Measurements from ENCODE around the gene CD40LG.

CD40LG gene

GRCh38 chrX:136647677-136648360, at the start of gene CD40LG:
Gene CD40LG (plus strand): TSS chrX:136648158. CDS start chrX:136648249, 91 bp downstream.
- TF ChIP-seq CTCF (IDR thresholded peaks at IDR 0.05; ENCODE audit: extremely low read depth, insufficient read depth, missing control alignments), result no peak
- in situ Hi-C loops (cut with MboI; ENCODE audit: low pct_unique_long_range_greater_than_20kb, low sequenced_read_pairs, unreplicated experiment), result no loop called here

GRCh38 chrX:136598631-136599030, 49.3 kb upstream of the CD40LG start:
- no peak for DNase-seq (ENCODE audit: low spot score)
- in situ Hi-C loops (cut with MboI; ENCODE audit: low pct_unique_long_range_greater_than_20kb, low sequenced_read_pairs, unreplicated experiment), result no loop called here
- no peak for TF ChIP-seq CTCF (IDR thresholded peaks at IDR 0.05; ENCODE audit: extremely low read depth, insufficient read depth, missing control alignments)

More at GRCh38 chrX:136647677-136648360, at the start of gene CD40LG:
- DNase-seq (ENCODE audit: low spot score), result no peak

- no peak for DNase-seq (ENCODE audit: low spot score)
- no peak for TF ChIP-seq CTCF (IDR thresholded peaks at IDR 0.05; ENCODE audit: extremely low read depth, insufficient read depth, missing control alignments)
Observed at GRCh38 chrX:136600059-136600458, 47.9 kb upstream of the CD40LG start.

DNA sequence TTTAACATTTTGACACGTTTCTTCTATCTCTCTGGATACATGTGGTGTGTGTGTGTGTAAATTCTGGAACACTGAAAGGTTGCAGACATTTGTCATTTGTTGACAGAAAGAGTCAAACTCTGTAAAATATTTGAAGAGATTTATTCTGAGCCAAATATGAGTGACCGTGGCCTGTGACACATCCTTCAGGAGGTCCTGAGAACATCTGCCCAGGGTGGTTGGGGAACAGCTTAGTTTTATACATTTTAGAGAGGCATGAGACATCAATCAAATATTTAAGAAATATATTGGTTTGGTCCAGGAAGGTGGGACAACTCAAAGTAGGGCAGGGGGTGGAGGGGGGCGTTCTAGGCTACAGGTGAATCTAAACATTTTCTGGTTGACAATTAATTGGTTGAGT, 40.7 kb upstream of the CD40LG start:
- no peak for DNase-seq (ENCODE audit: low spot score)
- in situ Hi-C loops (cut with MboI; ENCODE audit: low pct_unique_long_range_greater_than_20kb, low sequenced_read_pairs, unreplicated experiment), result loop anchor here (10.0 kb wide), 1 partner anchor 88 kb away; no protein-coding TSS in a partner anchor
- TF ChIP-seq CTCF (IDR thresholded peaks at IDR 0.05; ENCODE audit: extremely low read depth, insufficient read depth, missing control alignments), result no peak

More at GRCh38 chrX:136600059-136600458, 47.9 kb upstream of the CD40LG start:
- in situ Hi-C loops (cut with MboI; ENCODE audit: low pct_unique_long_range_greater_than_20kb, low sequenced_read_pairs, unreplicated experiment), result loop anchor here (10.0 kb wide), 1 partner anchor 95 kb away; no protein-coding TSS in a partner anchor

GRCh38 chrX:136608295-136608933, 39.5 kb upstream of the CD40LG start:
- in situ Hi-C loops (cut with MboI; ENCODE audit: low pct_unique_long_range_greater_than_20kb, low sequenced_read_pairs, unreplicated experiment), result loop anchor here (10.0 kb wide), 1 partner anchor 86 kb away; no protein-coding TSS in a partner anchor
- no peak for DNase-seq (ENCODE audit: low spot score)
- peak; percentile 33 for TF ChIP-seq CTCF (IDR thresholded peaks at IDR 0.05; ENCODE audit: extremely low read depth, insufficient read depth, missing control alignments)

GRCh38 chrX:136616987-136617685, 30.8 kb upstream of the CD40LG start:
- in situ Hi-C loops (cut with MboI; ENCODE audit: low pct_unique_long_range_greater_than_20kb, low sequenced_read_pairs, unreplicated experiment), result no loop called here
- TF ChIP-seq CTCF (IDR thresholded peaks at IDR 0.05; ENCODE audit: extremely low read depth, insufficient read depth, missing control alignments), result no peak
- peak; percentile 49 for DNase-seq (ENCODE audit: low spot score)

Measured in GM13977 (cell line).